GM18868 (cell line): ENCODE results near the gene CLCN7.
A peak's percentile ranks its signal among the peaks of the same experiment; 100 is the strongest.
"Not testable (repeated sequence)": the region's sequence is repeated elsewhere in the genome, so short reads cannot be mapped to it uniquely, and the experiment has no call there.

Experiments used
- ATAC-seq: cut with Tn5 transposase; IDR thresholded peaks from one replicate; pipeline ENCODE4 v1.9.1; 2021; ENCODE audit warnings: mild to moderate bottlenecking, moderate library complexity; ENCODE audit not compliant: unreplicated experiment

CLCN7 gene

DNA sequence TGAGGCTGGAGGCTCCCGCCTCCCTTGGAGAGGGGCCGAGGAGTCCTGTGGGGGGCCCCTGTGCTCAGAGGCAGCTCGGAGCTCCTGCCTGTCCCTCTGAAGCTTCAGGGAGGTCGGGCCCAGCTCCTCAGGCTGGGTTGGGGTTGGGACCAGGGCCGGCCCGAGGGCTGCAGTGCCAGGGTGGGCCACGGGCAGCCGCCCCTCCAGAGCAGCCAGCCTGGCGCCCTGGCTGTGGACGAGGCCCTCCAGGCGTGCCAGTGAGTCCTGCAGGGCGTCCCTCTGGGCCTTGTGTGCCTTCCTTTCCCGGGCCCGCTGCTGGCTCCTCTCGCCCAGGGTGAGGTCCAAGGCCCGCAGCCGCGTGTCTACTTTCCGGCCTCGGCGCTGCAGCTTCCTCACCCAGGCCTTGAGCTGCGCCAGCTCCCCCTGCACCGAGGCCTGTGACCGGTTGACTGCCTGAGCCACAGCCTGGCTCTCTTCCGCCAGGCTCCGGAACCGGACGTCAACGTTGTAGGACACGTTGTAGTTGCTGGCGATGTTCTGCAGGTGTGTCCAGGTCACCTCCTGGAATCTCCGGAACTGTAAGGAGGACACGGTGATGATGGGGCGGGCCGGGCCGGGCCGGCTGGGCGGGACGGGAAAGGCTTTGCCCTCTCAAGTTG, 12.7 kb upstream of the CLCN7 start:
- no peak for ATAC-seq

DNA sequence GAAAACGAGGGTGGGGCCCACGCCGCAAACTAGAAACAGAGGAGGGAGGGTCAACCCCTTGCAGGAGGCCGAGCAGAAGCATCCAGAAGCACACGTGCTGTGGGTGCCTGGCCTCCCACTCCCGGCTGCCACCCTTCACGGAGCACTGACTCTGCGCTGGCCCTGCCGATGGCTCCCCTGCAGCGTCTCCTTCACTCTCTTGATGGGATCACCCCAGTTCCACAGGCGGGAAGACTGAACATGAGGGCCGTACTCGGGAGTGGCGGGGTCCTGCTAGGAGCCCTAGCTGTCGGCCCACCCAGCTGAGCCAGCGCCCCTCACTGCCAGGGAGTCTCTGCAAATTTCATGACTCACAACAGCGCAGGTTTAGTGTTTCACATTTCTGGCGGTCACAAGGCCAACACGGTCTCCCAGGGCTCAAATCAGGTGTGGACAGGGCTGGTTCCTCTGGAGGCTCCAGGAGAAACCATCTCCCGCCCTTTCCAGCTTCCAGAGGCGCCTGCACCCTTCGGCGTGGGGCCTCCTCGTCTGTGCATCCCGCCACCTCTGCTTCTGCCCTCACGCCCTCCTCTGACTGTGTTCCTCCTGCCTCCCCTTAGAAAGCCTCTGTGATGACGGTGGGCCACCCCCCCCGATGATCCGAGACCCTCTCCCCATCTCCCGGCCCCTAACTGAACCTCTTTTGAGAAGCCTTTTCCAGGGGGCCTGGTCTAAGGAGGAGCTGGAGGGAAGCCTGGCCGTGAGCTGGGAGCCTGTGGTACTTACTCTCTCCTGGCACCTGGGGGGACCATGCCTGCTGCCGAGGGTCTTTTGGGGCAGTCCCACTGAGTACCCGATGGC, 11.9 kb upstream of the CLCN7 start:
- ATAC-seq, result no peak

DNA sequence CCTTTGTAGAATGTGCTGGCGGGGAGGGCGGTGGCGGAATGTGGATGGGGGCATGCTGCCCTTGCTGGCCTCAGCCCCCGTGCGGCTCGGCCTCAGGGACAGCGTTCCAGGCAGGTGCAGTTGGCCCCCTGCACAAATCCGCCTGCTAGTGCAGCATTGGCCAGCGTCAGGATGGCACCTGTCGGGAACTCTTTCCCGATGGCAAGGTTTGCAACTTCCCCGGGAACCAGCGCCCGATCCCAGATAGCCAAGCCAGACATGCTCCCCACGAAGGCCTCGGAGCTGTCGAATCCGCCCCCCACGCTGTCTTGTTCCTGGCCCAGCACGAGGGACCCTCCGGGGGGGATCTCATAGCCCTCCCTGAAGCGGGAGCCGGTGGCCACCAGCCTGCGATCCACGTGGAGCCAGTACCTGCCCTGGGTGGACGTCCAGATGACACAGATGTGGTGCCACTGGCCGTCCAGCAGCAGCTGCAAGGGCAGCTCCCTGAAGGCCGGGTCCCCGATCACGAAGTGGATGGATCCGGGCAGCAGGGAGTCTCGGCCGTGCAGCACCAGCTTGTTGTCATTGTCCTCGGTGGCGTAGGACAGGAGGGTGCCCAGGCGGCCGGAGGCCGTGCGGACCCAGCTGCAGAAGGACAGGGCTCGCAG, 11.1 kb upstream of the CLCN7 start:
- no peak for ATAC-seq

DNA sequence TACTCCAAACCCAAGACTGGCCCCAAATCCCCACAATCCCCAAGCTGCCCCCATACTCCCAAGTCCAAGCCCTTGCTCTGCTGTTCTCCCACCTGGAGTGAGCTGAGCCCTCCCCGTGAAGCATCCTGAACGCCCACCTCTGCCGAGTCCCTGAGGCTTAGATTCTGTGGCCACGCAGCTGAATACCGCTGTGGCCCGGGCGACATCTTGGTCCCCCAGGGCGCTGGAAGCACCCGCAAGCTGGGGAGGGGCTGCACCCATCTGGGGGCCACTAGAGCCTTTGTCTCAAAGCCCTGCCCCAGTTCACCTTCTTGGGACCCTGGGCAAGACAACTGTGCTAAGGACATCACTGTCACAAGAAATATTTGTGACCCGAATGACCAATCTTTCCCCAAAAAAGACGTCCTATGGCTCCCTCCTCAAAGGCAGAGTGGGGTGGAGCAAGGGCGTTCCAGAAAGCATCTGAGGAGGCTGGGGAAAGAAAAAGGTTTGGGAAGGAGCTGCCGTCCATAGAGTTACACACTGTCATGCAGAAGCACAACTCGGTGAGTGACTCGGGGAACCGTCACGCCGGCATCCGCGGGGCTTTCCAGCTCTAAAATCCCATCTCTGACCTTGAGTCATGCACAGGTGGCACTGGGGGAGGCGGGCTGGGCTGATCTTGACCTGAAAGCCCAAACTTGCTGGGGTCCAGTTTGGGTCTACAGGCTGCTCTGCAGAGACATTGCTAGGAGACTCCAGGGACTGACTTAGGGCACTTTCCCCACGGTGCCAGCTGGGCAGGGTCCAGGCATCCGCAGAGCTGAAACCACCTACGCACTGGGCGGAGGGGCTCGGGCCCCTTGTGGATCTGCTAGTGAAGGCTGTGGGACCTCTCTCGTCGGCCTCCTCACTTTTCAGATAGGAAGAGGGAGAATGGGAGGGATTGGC, 7.3 kb upstream of the CLCN7 start:
- ATAC-seq, result no peak

DNA sequence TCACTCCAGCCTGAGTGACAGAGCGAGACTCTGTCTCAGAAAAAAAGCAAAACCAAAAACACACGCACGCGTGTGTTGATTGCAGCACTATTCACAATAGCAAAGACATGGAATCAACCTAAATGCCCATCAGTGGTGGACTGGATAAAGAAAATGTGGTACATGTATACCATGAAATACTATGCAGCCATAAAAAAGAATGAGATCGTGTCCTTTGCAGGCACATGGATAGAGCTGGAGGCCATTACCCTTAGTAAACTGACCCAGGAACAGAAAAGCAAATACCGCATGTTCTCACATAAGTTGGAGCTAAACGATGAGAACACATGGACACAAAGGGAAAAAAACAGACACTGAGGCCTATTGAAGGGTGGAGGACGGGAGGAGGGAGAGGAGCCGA, 4.1 kb upstream of the CLCN7 start:
- ATAC-seq, result not testable (repeated sequence)

DNA sequence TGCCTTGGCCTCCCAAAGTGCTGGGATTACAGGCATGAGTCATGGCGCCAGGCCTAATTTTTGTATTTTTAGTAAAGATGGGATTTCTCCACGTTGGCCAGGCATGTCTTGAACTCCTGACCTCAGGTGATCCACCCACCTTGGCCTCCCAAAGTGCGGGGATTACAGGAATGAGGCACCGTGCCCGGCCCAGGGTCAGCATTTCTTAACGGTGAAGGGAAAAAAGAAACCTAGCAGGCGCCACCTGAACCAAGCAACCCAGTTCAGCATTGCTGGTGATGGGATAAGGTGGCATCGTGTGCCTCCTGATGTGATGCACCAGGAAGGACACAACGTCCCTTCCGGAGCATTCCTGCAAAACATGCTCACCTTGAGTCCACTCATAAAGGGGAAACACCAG, 2.2 kb upstream of the CLCN7 start:
- ATAC-seq, result no peak

DNA sequence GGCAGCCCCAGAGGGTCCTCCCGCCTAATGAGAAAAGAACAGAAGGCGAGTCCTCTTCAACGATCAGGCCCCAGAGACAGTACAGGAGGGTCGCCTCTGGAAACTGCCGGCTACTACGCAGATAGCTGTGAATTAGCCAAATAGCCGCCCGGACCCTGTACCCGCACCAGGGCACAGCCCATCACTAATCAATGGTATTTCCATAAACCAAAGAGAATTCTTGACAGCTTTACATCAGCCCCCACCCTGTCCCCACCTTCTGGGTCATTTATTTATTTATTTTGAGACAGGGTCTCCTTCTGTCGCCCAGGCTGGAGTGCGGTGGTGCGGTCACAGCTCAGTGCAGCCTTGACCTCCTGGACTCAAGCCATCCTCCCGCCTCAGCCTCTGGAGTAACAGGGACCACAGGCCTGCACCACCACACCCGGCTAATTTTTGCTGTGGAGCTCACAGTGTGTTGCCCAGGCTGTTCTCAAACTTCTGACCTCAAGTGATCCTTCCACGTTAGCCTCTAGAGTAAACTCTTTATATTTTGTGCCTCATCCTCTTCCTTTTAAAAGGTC, 805 bp upstream of the CLCN7 start:
- ATAC-seq, result no peak

DNA sequence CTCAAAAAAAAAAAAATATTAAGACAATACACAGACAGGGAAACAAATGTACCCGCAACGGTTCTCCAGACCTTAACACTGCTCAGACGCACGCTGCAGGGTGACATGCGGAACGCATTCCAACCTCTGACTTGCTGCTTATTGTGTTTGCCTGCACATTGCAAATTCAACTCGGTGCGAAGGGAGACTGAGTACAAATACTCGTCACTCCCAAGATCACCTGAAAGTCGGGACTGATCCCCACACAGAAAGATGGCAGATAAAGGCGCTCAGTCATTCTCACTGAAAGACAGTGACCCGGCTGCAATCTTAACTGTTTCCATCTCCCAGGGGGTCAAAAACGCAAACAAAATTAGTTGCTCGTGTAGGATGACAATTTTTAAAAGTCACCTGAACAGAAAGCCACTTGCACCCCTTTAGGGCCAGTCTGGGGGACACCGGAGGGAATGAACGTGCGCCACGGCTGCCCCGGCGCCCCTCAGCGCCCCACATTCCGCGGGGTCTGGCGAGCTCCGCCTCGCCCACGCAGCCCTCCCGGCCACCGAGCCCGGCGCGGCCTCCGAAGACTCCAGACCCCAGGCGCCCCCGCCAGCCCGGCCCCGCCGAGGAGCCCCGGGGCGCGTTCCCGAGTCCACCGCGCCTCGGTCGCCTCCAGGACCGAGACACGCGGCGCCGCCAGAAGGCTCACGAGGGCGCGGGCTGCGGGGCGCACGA, 589 bp downstream of the CLCN7 start:
- ATAC-seq, result peak; percentile 14

DNA sequence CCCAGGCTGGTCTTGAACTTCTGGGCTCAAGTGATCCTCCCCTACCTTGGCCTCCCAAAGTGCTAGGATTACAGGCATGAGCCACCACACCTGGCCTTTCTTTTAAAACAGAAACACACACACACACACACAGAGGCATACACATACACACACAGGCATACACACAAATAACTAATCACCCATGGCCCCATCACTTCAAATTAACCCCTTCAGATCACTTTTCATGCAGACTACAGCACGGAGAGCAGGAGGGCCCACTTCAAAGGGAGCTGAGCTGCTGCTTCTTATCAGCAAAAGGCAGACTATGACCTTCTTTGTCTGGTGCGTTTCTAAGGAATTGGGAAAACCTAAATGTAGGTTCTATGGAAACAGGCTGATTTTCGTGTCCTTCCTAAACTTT, 1.9 kb downstream of the CLCN7 start:
- ATAC-seq, result no peak

DNA sequence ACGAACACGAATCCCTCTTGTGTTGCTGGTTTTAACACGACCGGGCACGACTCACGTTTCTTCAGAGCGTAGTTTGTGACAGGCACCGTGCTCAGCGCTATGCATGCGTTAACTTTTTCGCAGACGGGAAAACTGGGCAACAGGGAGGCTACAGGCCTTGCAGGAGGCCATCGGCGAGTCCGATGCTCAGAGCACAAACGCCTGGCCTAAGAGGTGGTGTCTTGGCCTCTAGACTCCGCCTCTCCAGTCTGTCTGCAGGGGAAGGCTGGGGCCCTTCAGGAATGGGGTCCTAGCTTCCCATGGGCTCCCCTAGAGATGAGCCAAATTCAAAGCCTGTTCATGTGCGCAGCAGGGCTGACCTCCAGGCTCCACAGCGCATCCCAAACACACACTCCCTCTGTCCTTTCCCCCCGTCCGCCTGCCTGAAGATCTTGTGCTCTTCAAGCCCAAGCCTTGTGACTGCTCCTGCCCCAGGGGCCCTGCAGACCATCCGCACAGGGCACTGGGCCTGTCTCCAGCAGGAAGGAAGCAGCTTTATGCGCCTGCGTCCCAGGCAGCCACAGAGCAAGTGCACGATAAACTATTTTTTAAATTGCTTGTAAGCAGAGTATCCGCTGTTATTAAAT, 3.1 kb downstream of the CLCN7 start:
- ATAC-seq, result no peak

DNA sequence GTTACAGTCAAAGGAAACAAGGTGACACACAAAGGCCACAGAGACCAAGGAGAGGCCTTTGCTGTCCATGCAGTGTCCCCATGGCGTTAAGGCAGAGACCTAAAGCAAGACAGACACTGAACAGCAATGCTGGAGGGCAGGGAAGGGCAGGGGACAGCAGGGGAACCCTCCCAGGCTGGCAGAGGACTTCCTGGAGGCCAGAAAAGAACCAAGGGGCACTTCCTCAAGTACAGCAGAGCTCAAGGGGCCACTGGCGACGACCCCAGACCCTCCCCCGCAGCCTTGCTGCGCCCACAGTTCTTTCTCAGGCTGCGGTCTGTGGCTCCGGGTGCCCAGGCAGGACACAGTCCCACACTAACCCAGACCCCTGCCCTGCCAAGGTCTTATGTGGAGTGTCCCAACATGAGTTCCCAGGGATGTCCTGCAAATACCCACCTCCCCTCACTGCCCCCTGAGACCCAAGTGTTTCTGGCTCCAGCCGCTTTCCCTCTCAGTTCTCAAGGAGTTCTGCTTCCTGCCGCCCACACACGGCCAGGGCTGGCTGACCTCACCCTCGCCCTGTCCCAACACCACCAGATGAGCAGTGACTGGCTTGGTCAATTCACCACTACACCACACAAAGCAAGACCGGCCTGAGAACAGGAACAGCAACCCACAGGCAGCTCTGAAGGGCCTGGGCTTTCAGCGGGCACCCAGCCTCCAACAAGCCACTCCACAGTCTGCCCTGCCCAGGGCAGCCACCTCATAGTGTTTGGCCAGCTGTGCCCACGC, 4.2 kb downstream of the CLCN7 start:
- no peak for ATAC-seq

DNA sequence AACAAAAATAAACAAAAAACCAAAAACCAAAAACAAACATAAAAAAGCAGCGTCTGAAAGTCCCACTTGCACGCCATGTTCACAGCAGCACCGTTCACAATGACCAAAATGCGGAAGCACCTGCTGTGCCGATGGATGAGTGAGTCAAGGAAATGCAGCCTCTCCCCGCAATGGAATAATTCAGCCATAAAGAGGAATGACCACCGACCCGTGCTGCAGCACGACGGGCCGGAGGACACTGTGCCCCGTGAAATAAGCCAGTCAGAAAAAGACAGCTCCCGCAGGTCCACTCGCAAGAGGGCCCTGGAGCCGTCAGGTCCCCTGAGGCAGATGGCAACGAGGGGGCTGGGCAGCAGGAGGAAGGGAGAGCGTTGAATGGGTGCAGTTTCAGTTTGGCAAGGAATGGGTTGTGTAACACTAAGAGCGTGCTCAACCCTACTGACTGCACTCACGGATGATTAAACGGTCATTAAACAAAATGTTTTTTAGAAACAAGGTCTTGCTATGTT, 5.1 kb downstream of the CLCN7 start:
- no peak for ATAC-seq

DNA sequence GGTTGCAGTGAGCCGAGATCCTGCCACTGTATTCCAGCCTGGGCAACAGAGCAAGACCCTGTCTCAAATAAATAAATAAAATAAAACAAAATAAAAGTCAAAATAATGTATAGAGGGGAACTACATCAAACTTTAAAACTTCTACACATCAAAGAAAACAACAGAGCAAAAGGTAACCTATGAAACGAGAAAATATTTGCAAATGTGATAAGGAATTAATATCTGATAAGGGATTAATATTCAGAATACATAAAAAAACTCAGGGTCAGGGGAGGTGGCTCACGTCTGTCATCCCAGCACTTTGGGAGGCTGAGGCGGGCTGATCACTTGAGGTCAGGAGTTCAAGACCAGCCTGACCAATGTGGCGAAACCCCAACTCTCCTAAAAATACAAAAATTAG, 5.7 kb downstream of the CLCN7 start:
- not testable (repeated sequence) for ATAC-seq

DNA sequence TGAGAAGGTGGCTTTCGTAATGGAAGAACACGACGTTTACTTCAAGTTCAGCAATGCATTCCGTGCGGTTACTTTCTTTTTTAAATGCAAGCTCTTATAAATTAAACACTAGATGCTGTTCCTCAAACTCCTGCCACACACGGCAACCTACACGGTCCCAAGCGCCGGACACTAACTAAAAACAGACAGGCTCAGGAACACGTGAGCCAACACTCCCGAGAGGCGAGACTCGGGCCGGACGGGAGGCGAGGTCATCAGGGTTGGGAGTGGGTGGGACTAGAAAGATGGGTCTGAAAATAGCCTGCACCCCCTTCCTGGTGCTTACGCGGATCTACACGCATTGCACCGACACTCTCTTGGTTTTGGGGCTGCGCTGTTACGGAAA, 6.4 kb downstream of the CLCN7 start:
- no peak for ATAC-seq

DNA sequence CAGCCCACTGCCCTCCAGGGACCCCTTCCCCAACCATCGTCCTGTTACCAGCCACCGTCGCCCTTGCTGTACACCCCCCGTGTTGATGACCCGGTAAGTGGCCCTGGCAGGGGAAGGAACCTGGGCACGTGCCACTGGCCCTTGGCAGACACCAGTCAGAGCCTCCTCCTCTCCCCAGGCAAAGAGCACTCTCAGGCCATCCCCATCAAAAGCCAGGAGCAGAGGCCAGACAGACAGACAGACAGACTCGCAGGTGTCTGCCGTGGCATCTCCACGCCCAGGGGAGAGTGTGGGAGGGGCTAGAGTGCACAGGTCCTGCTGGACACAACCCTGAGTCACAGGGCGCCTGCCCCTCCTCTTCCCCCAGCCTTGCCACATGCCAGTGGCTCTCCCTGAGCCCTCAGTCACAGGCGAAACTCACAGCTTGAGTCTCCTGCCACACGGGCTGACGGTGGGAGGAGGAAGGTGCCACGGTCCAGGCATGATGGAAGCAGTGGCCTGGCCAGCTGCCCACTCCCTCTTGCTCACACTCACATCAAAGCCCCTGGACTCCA, 7.8 kb downstream of the CLCN7 start:
- no peak for ATAC-seq

DNA sequence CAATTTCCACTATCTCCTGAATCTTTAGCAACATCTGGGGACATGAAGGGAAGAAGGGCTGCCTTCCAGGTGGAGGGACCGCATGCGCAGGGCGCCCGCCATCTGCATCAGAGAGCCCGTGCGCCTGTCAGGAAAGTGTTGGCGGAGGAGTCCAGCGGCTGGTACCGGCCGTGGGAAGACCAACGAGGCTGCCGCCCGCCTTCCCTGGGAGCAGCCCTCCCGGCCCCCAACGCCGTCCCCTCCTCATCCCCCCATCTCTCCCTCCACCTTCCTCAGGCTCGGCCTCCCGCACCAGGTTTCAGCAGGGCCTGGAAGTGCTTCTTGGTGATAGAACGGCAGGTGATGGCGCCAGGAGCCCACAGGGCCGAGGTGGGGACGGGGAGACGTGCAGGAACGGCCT, 8.8 kb downstream of the CLCN7 start:
- ATAC-seq, result no peak

DNA sequence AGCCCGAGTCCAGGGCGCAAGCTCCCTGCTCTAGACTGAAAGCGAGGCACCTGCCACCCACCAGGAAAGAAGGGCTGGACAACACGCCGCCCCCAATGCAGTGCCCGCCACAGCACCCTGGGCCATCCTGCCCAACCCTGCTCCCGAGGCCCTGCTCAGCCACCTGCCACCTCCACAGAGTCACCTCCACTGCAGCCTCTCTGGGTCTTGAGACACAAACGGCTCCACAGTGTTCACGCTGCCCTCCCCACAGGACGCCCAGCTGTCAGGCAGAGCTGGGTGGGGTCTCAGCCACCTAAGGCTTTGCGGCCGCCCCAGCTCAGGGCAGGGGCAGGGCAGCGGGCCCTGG, 9.3 kb downstream of the CLCN7 start:
- no peak for ATAC-seq

DNA sequence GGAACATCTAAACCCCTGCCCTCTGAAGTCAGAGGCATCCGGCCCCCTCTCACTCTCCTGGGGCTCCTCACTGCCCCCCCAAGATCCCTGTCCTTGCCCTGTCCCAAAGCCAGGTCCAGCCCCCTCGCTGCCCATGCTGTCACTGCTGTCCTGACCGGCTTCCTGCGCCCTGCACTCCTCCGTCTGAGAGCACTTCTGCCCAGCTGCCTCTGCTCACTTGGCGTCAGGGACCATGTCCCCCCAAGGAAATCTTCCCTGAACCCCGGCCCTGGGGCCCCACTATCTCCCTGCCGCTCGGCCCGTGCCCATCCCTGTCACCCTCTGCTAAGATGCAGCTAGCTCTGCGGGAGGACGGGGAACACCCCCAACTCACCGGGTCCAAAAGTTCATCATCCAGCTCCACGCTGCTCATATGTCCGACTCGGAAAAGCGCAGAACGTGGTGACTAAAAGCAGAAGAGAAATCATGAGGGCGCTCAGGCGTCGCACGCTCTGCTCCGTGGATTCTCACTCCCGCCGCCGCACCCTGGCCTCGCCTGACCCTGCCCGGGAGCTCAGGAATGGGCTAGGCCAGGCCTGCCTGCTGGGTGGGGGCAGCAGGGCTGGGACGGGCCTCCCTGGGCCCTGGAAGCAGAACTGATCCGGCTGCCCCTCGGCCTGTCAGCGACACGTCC, 9.8 kb downstream of the CLCN7 start:
- ATAC-seq, result no peak
